ENCODE data around the gene DHRS2.
"Not testable (repeated sequence)": the region's sequence is repeated elsewhere in the genome, so short reads cannot be mapped to it uniquely, and the experiment has no call there.

The DHRS2 gene

DNA sequence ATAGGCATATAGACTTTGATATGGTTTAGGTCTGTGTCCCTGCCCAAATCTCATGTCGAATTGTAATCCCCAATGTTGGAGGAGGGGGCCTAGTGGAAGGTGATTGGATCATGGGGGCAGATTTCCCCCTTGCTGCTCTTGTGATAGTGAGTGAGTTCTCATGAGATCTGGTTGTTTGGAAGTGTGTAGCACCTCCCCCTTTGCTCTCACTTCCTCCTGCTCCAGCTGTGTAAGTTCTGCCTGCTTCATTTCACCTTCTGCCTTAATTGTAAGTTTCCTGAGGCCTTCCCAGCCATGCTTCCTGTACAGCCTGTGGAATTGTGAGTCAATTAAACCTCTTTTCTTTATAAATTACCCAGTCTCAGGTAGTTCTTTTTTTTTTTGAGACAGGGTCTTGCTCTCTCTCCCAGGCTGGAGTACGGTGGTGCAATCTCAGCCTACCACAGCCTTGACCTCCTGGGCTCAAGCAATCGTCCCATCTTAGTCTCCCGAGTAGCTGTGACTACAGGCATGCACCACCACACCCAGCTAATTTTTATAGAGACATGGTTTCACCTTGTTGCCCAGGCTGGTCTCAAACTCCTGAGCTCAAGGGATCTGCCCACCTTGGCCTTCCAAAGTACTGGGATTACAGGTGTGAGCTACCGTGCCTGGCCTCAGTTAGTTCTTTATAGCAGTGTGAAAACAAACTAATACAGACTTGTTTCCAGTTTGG, 1.3 kb upstream of the DHRS2 start:
- DNase-seq: not testable (repeated sequence)

GRCh38 chr14:23637312-23637654, 1.1 kb downstream of the DHRS2 start:
- not testable (repeated sequence) for DNase-seq

DNA sequence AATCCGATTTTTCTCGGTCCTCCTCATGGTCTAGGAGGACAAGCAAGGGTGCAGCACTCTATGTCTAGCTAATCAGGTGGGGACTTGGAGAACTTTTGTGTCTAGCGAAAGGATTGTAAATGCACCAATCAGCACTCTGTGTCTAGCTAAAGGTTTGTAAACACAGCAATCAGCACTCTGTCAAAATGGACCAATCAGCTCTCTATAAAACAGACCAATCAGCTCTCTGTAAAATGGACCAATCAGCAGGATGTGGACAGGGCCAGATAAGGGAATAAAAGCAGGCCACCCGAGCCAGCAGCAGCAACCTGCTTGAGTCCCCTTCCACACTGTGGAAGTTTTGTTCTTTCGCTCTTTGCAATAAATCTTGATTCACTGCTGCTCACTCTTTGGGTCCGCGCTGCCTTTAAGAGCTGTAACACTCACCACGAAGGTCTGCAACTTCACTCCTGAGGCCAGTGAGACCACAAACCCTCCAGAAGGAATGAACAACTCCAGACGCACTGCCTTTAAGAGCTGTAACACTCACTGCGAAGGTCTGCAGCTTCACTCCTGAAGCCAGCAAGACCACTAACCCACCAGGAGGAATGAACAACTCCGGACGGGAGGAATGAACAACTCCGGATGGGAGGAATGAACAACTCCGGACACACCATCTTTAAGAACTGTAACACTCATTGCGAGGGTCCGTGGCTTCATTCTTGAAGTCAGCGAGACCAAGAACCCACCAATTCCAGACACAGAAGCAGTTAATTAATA, 1.7 kb downstream of the DHRS2 start:
- not testable (repeated sequence) for DNase-seq

DNA sequence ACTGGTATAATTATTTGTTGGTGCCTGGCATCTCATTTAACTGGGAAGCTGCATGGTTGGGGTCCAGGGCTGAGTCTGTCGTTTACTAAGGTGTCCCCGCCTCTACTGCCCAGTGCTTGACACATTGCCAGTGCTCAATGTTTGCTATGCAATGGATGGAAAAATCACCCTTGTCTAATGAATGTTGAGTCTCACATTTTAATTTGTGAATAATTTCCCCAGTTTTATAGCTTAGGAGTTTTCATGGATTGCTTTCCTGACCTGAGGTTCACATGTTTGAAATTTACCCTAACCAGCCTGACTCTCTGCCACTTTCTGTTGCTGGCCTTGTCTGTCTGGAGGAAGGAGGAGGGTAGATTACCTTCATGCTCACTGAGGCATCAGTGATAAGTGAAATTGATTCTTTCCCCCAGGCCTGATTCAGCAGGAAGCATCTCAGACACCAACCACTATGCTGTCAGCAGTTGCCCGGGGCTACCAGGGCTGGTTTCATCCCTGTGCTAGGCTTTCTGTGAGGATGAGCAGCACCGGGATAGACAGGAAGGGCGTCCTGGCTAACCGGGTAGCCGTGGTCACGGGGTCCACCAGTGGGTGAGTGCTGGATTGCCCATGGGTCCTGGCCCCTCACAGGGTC, 2.4 kb downstream of the DHRS2 start:
- DNase-seq: no peak

DNA sequence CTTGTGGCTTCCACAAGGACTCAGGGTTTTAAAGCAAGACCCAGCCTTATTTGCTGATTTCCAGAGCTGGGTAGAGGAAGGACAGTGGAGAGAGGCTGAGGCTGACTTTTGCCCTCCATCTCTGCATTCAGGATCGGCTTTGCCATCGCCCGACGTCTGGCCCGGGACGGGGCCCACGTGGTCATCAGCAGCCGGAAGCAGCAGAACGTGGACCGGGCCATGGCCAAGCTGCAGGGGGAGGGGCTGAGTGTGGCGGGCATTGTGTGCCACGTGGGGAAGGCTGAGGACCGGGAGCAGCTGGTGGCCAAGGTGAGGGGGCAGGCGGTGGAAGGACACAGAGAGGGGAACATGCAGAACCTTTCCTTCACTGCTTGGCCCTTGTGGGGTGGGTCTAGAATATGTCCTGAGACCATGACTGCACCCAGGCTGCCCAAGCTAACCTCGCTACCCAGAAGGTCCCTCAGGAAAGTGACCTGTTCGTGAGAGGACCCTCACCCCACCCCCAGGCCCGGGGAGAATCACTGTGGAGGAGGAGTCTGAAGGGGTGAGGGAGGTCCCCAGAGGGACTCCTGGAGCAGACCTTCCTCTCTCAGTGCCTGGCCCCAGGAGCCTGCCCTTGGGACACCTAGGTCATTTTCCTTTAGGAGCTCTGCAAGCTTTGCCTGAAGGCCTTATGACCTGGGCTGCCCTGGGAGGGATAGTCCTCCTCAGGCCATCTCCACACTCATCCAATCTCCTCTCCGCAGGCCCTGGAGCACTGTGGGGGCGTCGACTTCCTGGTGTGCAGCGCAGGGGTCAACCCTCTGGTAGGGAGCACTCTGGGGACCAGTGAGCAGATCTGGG, 3.1 kb downstream of the DHRS2 start:
- DNase-seq: no peak

DNA sequence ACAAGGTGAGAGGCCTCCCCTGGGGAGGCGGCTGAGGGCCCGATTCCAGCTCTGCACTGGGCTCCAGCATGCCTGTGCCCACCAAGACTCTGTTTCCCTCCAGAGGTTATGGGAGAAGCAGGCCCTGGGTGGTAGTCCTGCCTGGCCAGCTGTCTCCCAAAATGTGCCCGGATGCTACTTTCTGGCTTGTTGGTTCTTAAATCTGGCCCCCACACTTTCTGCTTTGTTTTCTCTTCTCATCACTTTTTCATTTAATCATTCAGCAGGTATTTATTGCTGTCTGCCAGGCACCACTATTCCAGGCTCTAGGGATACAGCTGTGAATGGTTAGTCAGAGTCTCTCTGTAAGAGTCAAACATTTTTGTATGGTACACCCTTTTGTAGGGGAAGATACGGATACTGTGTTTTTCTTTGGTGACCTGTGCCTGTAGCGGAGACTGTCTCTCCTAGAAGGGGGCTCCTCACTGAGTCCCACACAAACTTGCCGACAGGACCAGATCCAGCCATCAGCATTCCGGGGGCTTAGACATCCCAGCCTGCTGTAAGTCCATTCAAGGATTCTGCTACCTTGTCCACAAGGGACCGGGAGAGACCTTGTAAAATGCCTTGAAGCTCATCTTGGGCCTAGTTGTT, 3.8 kb downstream of the DHRS2 start:
- no peak for DNase-seq

GRCh38 chr14:23640524-23641141, 4.5 kb downstream of the DHRS2 start:
- no peak for DNase-seq

DNA sequence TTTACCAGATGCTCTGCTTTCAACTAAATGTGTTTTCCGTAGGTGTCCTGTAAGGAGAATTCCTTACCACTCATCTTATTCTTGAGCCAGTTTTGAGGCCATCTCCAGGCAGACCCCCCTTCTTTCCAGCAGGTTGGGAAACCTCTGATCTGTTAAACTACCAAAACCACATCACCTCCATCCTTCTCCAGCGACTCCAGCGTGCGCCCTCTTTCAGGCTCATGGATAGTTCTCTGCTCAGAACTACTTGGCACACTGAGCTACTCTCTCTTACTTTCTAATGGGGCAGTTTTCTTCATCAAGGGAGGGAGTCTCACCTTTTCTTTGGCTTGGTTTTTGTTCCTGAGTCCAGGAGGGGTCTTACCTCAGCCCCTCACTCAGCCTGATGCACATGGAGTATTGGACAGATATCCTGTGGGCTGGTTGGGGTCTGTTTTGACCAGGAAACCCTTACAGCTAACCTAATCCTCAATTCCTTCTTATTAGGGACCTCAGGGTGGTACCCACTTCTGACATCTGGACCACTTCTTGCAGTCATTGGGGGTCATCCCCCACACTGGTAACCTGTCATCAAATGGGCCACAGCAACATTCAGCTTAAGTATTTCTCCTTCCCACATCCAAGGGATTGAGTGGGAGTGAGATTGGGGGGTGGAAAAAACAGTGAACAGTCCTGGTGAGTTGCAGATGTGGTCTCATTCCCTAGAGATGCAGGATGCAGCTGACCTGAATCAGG, 5.2 kb downstream of the DHRS2 start:
- no peak for DNase-seq

DNA sequence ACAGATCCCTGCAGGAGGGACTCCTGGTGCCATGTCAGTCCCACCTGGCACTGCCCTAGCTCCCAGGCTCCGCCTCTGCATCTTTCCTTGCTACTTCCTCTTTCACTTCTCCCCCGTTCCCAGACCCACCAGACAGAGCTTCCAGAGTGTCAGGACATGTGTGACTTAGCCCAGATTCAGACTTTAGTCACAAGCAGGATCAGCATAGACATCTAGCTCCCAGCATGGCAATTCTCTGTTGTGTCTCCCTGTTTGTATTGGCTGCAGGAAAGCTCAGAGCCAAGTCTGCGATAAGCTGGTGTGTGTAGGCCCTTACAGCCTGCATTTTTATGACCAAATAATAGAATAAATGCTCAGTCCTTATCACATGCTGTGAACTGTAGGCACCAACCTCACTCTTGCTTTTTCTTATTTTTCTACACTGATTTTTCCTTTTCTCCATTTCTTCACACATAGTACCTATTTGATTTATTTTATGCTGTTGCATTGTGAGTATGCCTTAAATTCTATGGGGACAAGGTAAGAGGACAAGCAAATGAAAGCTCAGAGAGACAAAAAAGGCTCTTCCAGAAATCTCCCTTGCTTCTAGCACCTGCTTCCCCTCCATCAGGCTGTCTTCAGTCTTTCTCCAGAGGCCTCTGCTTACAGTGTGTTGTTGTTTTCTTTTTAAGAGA, 5.9 kb downstream of the DHRS2 start:
- peak; percentile 40 for DNase-seq

- peak; percentile 2 for DNase-seq
These were observed 7.5 kb downstream of the DHRS2 start for GRCh38 chr14:23643533-23644194.

GRCh38 chr14:23644195-23644918, 8.2 kb downstream of the DHRS2 start:
- no peak for DNase-seq

GRCh38 chr14:23644919-23645336, 8.8 kb downstream of the DHRS2 start:
- DNase-seq: no peak

DNA sequence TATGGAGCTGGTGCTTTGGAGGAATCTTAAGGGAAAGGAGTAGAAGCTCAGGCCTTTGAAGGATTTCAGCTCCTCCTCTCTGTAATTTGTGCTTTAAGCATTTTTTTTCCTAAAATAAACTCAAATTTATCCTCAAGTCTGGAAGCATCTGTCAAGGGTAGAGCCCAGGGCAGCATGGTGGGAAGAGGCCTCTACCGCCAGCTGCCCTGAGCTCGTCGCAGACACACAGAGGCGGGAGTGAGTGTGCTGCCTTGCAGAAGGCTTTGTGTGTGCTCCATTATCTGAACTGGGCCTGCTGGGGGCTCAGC, 9.3 kb downstream of the DHRS2 start:
- no peak for DNase-seq

- peak; percentile 9 for DNase-seq
These were observed 9.9 kb downstream of the DHRS2 start for GRCh38 chr14:23645812-23646647.

DNA sequence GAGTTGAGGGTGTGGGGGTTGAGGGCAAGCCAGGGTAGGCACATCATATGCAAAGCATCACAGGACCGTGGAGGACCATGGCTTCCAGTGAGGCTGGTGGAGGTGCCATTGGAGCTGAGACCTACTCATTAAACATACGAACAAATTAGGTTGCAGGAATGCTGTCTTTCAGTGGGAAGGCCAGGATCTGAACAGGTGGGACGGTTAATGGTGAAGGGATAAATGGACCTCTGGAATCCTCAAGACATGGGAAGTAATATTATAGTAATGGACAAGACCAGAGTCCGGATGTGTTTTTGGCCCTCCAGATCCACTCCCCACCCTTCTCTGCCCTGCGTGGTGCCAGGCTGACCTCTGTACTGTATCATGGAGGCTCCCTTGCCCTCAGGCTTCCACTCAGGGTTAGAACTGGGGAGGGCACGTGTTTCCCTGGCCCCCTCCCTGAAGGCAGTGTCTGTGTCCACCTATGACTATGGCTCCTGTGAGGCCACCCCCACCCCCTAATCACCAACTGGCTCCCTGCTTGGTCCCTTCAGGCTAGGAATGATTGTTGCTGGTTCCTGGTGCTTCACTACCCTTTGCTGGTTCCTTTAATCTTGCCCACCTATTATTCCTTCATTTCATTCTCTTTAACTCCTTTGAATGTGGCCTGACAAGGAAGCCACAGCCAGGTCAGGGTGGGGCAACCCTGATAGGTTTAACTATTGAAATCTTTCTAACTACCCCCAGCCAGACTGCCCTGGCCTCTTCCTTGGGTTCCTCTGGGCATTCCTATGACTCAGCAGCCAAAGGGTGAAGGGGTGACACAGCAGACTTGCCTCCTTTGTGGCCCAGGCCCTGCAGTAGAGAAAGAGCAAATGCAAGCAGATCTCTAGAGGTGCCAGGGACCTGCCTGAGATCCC, 10.7 kb downstream of the DHRS2 start:
- DNase-seq: peak; percentile 38

DNA sequence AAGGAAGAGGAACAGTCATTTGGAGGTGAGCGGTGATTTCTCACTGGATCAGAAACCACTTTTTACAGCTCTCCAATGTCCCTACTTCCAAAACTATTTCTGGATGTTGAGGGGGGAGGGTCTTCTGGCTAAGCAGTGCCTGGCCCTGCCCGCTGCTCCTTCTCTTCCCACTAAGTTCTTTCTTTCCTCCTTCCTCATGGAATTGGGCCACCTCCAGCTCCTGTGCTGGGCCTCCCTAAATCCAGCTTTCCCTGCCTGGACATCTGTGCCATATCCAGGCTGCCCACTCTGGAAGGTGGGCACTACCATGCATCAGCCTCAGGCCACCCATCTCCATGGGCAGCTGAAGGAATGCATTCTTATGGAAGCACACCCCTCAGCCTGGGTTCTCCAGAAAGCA, 11.5 kb downstream of the DHRS2 start:
- DNase-seq: no peak

GRCh38 chr14:23648764-23649460, 12.7 kb downstream of the DHRS2 start:
- DNase-seq: no peak

Measured in suppressor macrophage treated with lipopolysaccharide for 4 hours (primary cell).